Gastrocnemius medialis (tissue), 4 donors: ENCODE data around the gene TMIGD1.

Source experiments
- POLR2A ChIP-seq, 2 donors: fragments of 450-650 bp; IDR thresholded peaks; one replicate each; pipeline ENCODE4 v1.6.1; 2017; ENCODE audit warnings: antibody characterized with exemption in 2 of 2, mild to moderate bottlenecking in 2 of 2, moderate library complexity in 2 of 2
- TF ChIP-seq, protein P1 (sequence below), 5 experiments: fragments of 450-650 bp in 3 of 5; fragments of 200-600 bp in 2 of 5; sonication (generic) in 2 of 5; IDR thresholded peaks in 4 of 5; conservative IDR thresholded peaks in 1 of 5; 1 replicate in 4 of 5; 2 replicates in 1 of 5; pipeline ENCODE4 v1.5.1; 2016 to 2019; ENCODE audit warnings: antibody characterized with exemption in 5 of 5, mild to moderate bottlenecking in 3 of 5, moderate library complexity in 3 of 5

DNA sequence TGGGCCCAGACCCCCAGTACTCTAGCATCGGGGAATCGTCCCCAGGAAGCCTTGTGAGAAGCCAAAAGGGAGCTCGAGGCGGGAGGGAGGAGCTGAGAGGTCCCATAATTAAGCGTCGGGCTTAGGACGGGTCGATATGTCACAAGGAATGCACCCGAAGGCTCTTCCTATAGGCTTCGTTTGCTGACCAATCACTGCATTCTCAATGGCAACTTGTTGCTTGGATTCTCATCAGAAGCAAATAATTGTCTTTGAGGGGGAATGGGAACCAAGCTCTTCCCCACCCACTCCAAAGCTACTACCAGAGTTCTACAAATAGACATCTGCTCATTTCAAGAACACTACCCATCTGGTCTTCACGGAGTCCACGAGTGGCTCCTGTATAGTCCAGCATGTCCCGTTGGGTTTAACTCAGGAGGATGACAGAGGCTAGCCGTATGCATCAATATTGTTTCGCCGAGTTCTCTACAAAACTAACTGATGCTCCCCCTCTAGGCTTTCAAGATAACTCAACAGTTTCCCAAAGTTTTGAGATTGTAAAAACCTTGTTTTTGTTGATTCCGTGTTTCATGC, 41.5 kb downstream of the TMIGD1 start:
- TF ChIP-seq, protein P1, sequence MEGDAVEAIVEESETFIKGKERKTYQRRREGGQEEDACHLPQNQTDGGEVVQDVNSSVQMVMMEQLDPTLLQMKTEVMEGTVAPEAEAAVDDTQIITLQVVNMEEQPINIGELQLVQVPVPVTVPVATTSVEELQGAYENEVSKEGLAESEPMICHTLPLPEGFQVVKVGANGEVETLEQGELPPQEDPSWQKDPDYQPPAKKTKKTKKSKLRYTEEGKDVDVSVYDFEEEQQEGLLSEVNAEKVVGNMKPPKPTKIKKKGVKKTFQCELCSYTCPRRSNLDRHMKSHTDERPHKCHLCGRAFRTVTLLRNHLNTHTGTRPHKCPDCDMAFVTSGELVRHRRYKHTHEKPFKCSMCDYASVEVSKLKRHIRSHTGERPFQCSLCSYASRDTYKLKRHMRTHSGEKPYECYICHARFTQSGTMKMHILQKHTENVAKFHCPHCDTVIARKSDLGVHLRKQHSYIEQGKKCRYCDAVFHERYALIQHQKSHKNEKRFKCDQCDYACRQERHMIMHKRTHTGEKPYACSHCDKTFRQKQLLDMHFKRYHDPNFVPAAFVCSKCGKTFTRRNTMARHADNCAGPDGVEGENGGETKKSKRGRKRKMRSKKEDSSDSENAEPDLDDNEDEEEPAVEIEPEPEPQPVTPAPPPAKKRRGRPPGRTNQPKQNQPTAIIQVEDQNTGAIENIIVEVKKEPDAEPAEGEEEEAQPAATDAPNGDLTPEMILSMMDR (IDR thresholded peaks at IDR 0.05 in 4 of 5, conservative IDR thresholded peaks at IDR 0.05 in 1 of 5): no peak
- TF ChIP-seq POLR2A (IDR thresholded peaks at IDR 0.05): no peak
